CMK (cell line): ENCODE data around the gene MAZ.
"Not testable (repeated sequence)": the region's sequence is repeated elsewhere in the genome, so short reads cannot be mapped to it uniquely, and the experiment has no call there.

ENCODE experiments used
- DNase-seq: peaks from one replicate; pipeline ENCODE4 v3.0.0-alpha.2; 2010; ENCODE audit warnings: low read depth

Gene MAZ

GRCh38 chr16:29784901-29785500, 21.3 kb upstream of the MAZ start:
- DNase-seq, result no peak

GRCh38 chr16:29787155-29787554, 19.2 kb upstream of the MAZ start:
- not testable (repeated sequence) for DNase-seq

GRCh38 chr16:29789775-29790182, 16.6 kb upstream of the MAZ start:
- DNase-seq, result no peak

GRCh38 chr16:29790183-29790948, 16.0 kb upstream of the MAZ start, which contains the start of gene KIF22:
Gene KIF22 (plus strand): TSS chr16:29790751. CDS start chr16:29790760, 9 bp downstream.
- peak; percentile 97 for DNase-seq

GRCh38 chr16:29790949-29791844, 15.1 kb upstream of the MAZ start:
- no peak for DNase-seq

DNA sequence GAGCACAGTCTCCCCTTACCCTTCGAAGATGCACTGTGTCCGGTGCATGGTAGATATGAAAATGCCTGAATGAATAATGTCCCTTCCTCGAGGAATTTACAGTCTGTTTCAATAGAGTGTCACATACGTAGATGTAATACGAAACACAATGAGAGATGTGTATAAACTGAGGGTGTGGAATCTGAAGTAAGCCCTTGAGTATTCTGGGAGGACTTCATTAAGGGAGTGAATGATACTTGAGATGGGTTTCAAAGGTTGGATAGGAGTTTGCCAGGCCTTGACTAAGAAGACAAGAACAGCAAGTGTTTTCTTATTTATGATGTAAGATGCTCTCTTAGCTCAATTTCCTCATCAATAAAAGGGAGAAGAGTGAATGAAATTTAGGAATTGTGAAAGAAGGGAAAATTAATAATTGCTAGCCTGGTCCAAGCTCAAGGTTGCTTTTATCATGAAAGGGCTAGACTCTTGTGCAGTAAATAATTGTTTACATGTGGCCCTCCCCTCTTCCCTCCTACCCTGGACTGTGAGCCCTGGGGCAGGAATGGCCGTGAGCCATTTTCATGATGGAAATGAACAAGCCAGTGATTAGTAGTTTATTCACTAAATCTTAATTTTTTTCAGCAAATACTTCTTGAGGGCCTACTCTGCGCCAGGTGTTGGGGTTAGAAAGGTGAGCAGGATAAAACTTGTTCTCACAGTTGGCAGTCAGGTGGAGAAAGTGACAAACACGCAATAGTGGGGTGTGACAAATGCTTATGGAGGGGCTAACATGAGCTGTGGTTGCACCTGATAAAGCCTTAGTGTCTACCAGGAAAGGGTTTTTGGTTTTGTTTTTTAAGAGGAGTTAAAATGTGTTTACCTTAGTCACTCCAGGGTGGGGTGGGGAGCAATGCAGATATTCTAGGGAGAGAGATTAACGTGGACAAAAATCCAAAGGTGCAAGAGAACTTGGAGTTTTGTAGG, 14.2 kb upstream of the MAZ start:
- DNase-seq, result no peak

GRCh38 chr16:29793153-29793552, 13.2 kb upstream of the MAZ start:
- DNase-seq, result not testable (repeated sequence)

DNA sequence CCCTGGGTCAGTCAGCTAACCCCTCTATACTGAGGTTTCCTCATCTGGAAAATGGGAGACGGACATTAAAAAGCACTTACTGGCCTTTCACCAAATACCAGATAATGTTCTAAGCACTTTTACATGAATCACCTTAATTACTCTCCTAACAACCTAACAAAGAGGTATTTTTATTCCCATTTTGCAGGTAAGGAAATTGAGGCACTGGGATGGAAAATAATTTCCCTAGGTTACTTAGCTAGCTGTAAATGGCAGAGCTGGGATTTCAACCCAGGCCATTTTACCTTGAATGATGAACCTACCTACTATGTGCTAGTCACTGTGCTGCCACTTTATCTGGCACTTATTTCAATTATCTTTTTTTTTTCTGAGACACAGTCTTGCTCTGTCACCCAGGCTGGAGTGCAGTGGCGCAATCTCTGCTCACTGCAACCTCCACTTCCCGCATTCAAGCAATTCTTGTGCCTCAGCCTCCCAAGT, 12.1 kb upstream of the MAZ start:
- DNase-seq, result no peak

DNA sequence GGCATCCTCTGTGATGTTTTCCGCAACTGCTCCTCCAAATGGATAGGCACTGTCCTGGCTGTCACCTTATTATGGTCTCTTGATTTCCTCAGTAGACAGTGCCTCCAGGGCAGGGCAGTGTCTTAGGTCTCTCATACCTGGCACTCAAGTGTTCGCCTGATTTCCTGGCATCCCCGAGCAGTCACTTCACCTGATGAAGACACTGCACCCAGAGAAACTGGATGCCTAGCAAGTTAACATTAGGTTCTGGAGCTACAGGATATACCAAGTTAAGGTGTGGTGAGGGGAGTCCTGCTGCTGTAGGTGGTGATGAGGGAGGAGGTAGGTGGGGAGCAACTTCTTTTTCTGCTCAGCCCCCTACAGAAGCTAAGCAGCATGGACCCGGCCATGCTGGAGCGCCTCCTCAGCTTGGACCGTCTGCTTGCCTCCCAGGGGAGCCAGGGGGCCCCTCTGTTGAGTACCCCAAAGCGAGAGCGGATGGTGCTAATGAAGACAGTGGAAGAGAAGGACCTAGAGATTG, 3.9 kb upstream of the MAZ start:
- DNase-seq, result no peak

GRCh38 chr16:29804020-29804419, 2.3 kb upstream of the MAZ start:
- DNase-seq, result no peak

DNA sequence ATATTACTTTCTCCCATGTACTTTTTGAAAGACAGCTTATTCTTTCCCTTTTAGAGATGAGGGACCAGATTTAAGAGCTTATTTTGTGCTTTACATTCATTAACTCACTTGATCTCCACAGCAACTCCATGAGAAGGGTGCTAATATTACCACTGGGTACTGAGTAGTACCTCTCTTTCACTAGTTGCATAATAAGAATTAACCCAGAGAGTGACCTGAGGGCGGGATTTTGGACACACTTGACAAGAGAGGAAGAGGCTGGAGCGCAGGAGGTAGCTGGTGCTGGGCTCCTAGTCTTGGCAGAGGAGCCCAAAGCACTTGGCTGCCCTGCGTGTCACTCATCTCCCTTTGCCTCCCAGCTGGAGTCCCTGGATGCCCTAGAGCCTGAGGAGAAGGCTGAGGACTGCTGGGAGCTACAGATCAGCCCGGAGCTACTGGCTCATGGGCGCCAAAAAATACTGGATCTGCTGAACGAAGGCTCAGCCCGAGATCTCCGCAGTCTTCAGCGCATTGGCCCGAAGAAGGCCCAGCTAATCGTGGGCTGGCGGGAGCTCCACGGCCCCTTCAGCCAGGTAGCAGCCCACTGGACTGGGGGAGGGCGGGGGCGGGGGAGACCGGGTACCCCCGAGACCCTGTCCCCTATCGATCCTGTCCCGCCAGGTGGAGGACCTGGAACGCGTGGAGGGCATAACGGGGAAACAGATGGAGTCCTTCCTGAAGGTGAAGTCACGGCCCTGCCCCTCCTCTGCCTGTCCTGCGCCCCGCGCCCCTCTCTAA, 1.7 kb upstream of the MAZ start:
- DNase-seq, result no peak

DNA sequence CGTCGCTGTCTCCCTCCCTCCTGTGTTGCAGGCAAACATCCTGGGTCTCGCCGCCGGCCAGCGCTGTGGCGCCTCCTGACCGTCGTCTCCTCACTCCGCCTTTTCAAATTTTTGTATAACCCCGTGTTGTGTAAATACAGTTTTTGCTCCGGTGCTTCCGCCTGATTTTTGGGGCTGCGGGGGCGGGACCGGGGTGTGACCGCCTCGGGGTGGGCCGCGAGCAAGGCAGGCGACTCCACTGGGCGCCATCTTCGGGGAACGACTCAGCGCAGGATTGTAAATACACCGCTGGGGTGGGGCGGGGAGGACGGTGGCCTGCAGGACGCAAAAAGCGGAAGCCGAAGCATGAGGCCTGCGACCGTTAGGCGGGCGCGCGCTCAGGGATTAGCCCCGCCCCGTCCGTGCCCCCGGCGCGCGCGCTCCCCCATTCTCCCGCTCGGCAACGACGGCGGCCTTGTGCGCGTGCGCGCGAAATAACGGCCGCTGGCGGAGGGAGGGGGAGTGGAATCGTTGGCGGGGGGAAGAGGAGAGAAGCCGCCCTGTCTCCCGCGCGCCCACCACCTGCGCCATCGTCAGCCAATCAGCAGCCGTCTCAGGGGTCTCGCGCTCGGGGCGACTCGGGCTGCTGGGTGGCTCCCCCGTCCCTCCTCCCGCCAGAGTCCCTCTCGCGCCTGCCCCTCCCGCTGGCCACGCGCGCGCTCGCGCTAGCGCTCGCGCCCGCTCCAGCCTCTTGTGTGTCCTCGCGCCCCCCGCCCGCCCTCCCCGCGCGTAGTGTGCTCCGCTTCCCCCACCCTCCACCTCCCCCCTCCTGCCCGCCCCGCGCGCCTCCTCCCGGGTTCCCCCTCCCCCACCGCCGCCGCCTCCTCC, 864 bp upstream of the MAZ start:
- peak; percentile 90 for DNase-seq

- no peak for DNase-seq
Measured at GRCh38 chr16:29806641-29807425, 504 bp downstream of the MAZ start.

- DNase-seq, result peak; percentile 69
Measured at GRCh38 chr16:29807426-29808218, 1.3 kb downstream of the MAZ start.

GRCh38 chr16:29808219-29808900, 2.0 kb downstream of the MAZ start:
- no peak for DNase-seq

DNA sequence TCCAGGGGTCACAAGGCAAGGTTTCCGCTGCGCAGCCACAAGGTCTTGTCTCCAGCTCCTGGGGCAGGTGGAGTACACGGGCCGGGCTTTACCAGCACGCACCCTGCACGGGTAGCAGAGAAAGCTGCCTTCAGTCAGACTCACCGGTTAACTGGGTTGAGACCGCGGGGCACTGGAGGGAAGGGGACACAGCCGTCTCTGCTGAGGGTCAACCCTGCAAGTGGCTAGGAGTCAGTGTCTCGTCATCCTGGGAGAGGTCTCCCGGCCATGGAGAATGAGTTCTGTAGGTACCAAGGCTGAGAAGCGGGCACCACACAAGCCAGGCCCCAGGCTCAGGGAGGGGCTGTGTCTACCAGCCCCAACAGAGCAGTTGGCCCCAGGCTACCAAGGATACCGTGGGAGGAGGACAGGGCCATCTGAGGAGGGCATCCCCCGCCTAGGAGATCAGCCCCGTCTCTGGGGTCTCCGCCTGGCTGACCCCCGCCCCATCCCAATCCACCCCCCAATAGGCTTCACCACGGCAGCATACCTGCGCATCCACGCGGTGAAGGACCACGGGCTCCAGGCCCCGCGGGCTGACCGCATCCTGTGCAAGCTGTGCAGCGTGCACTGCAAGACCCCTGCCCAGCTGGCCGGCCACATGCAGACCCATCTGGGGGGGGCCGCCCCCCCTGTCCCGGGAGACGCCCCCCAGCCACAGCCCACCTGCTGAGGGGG, 2.9 kb downstream of the MAZ start:
- DNase-seq, result no peak
